SH-SY5Y (cell line): ENCODE results near the gene PRELID1.

ENCODE experiments used
- GATA2 ChIP-seq: IDR thresholded peaks from 2 replicates; pipeline ENCODE4 v1.6.1; 2011; ENCODE audit warnings: mild to moderate bottlenecking, low read depth, low read length
- GATA3 ChIP-seq: IDR thresholded peaks from 2 replicates; pipeline ENCODE4 v1.6.1; 2011; ENCODE audit warnings: low read depth, mild to moderate bottlenecking, low read length, moderate library complexity

PRELID1 gene

DNA sequence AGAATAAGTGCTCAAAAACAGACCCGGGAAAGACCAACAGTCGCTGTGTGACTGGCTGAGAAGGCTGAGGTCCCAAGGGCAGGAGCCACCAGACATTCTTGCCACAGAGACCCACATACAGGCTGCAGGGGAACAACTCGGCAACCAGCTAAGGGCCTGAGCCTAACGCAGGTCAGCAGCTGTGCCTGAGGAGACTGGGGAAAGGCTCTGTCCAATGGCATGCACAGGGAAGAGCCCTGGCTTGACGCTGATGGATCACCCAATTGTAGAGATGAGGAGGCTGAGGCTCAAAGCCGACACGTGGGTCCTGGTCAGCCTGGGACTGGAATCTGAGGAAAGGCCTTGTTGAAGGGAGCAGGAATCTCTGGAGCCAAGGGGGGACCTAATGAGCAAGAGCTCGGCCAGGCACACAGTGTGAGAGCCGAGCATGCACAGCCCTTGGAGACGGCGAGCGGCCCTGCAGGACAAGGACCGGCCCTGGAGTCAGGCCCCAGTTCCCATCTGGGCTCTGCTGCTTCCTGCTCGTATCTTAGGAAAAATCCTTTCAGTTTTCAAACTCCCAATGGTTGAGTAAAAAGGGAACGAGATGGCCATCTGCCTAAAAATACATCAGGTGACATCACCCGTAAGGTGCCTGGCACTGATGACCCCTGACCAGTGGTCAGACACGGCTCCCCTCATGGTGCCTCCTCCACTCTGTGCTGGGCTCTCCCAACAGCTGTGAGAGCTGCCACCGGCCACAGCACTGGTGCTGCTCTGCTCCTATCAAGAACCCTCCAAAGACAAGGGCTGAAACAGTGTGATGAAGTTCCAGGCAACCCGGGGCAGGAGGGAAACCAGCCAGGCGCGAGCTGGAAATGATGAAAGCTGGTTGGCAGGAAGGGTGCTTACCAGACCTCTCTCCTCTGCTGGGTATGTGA is 31.4 kb downstream of the PRELID1 start:
- TF ChIP-seq GATA2 (no peak), GATA3 (no peak)

- no peak for TF ChIP-seq GATA3
Observed at GRCh38 chr5:177335701-177336065, 32.1 kb downstream of the PRELID1 start.

GRCh38 chr5:177336112-177336511 is 32.5 kb downstream of the PRELID1 start:
- TF ChIP-seq GATA3 = no peak
- no peak for TF ChIP-seq GATA2

GRCh38 chr5:177336603-177337494 is 33.2 kb downstream of the PRELID1 start:
- TF ChIP-seq GATA3 = no peak
- TF ChIP-seq GATA2 = no peak

- no peak for TF ChIP-seq GATA3
- no peak for TF ChIP-seq GATA2
Observed at GRCh38 chr5:177338251-177339106, 34.9 kb downstream of the PRELID1 start.

- TF ChIP-seq GATA3 (no peak), GATA2 (no peak)
Observed at GRCh38 chr5:177339107-177339638, 35.6 kb downstream of the PRELID1 start.

DNA sequence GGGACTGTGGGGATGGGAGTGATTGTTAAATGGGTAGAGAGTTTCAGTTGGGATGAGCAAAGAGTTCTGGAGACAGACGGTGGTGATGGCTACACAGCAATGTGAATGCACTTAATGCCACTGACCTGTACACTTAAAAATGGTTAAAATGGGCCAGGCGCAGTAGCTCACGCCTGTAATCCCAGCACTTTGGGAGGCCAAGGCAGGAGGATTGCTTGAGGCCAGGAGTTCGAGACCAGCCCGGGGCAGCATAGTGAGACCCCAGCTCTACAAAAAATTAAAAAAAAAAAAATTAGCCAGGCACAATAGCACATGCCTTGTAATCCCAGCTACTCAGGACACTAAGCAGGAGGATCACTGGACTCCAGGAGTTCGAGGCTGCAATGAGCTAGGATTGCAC is 40.2 kb downstream of the PRELID1 start:
- TF ChIP-seq GATA3 (no peak), GATA2 (no peak)

GRCh38 chr5:177344891-177345290 is 41.3 kb downstream of the PRELID1 start:
- TF ChIP-seq GATA2 = no peak
- TF ChIP-seq GATA3 = no peak

- TF ChIP-seq GATA2 (no peak), GATA3 (no peak)
Observed at GRCh38 chr5:177346820-177347219, 43.2 kb downstream of the PRELID1 start.

GRCh38 chr5:177347699-177348098 is 44.1 kb downstream of the PRELID1 start:
- TF ChIP-seq GATA2 (no peak), GATA3 (no peak)

GRCh38 chr5:177349362-177349647 is 45.7 kb downstream of the PRELID1 start:
- TF ChIP-seq GATA2 (no peak), GATA3 (no peak)

DNA sequence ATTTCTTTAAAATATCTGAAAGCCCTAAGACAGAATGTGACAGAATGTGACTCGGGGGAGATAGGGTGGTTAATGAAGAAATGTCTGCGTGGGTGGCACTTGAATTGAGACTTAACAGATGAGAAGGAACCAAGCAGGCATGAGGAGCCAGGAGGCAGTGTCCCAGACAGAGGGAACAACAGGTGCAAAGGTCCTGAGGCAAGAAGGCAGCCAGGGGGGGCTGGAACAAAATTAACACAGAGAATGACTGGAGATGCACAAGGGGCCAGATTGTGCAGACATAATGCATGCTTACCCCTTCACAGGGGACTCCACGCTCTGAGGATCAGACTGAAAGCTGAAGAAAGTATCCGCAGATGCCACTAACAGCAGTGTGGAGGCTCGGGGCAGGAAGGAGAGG is 46.2 kb downstream of the PRELID1 start:
- TF ChIP-seq GATA2 = no peak
- no peak for TF ChIP-seq GATA3

DNA sequence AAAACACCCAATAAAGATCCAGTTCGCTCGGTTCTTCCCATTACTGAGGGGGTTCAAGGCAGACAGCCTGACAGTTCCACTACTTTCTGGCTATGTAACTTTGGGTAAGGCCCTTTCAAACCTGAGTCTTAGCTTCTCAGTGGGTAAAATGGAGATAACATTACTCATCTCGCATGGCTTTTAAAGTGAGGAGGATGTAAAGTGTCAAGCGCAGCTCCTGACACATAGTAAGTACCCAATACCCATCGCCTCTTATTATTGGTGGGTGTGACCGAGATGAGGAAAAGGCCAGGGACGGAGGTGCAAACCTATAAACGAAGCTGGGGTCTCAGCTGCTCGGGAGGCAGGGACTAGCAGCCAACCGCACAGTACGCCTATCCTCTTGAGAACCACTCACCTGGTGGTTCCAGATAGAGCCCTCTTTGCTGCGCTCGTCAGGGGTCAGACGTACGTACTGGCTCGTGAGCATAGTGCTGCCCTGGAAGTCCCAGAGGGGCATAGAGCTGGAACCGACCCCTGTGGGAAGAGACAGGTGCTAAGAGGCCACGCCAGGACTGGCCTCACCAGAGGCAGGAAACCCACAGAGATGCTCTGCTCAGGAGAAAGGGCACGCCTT is 47.3 kb downstream of the PRELID1 start:
- no peak for TF ChIP-seq GATA3
- TF ChIP-seq GATA2 = no peak
